SK-N-MC (cell line): ENCODE data around the gene ARMC8.

Source experiments
- DNase-seq: peaks from one replicate; pipeline ENCODE4 v3.0.0-alpha.2; 2011; ENCODE audit warnings: low read depth, low spot score
- H3K27ac ChIP-seq: fragments of 200-600 bp; sonication (generic); 2 replicates; pipeline ENCODE4 v1.5.1; 2016; ENCODE audit warnings: mixed run types
- H3K36me3 ChIP-seq: fragments of 200-600 bp; sonication (generic); 2 replicates; pipeline ENCODE4 v1.6.1; 2017; ENCODE audit warnings: antibody characterized with exemption, low read length, mixed read lengths; ENCODE audit not compliant: insufficient read depth
- H3K4me3 ChIP-seq: fragments of 200-600 bp; sonication (generic); 2 replicates; pipeline ENCODE4 v1.5.1; 2016
- H3K9ac ChIP-seq: fragments of 200-600 bp; sonication (generic); 2 replicates; pipeline ENCODE4 v1.8.0; 2017; ENCODE audit warnings: mixed run types, mixed read lengths; ENCODE audit not compliant: insufficient read length
- H3K9me3 ChIP-seq: fragments of 200-600 bp; sonication (generic); 2 replicates; pipeline ENCODE4 v1.6.1; 2017; ENCODE audit warnings: low read depth, mild to moderate bottlenecking, antibody characterized with exemption, low read length, moderate library complexity, mixed read lengths
- EZH2 ChIP-seq: fragments of 200-600 bp; sonication (generic); IDR thresholded peaks from one replicate; pipeline ENCODE4 v1.6.1; 2017; ENCODE audit warnings: antibody characterized with exemption
- FOXP2 ChIP-seq: optimal IDR thresholded peaks from 2 replicates; pipeline ENCODE3; 2011; ENCODE audit warnings: mild to moderate bottlenecking, moderate library complexity; ENCODE audit not compliant: insufficient read depth; ENCODE audit errors: extremely low read length, control extremely low read depth
- POLR2AphosphoS5 ChIP-seq: IDR thresholded peaks from 2 replicates; pipeline ENCODE4 v1.6.1; 2012; ENCODE audit warnings: mild to moderate bottlenecking, low read depth, low read length, borderline replicate concordance

The ARMC8 gene

DNA sequence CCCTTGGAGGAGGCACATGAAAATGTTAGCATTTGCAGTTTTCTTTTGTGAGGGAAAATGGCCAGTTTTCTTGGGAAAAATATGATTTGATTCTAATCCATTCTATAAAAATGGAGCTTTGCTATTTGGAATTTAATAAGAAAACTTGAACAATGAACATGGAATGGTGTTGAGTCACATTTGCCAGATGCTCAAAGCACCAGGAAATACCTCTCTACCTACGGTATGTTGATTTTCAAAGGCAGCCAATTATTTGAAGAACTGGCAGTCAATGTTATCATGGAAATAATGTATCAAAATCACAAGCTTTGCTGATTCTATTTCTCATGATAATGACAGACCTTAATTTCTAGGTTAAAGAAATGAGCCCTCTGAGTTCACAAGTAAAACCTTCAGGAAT is 127.7 kb downstream of the ARMC8 start:
- no peak for DNase-seq
- no peak overlapping the region for H3K9ac ChIP-seq
- no peak overlapping the region for H3K27ac ChIP-seq
- H3K36me3 ChIP-seq: no peaks in the 10 kb centered on the region
- no peak for TF ChIP-seq POLR2AphosphoS5
- TF ChIP-seq EZH2: no peak
- H3K4me3 ChIP-seq: no peak overlapping the region
- H3K9me3 ChIP-seq: peaks cover 5% of the 10 kb centered on the region; the same call in 1 of the 2 replicates

DNA sequence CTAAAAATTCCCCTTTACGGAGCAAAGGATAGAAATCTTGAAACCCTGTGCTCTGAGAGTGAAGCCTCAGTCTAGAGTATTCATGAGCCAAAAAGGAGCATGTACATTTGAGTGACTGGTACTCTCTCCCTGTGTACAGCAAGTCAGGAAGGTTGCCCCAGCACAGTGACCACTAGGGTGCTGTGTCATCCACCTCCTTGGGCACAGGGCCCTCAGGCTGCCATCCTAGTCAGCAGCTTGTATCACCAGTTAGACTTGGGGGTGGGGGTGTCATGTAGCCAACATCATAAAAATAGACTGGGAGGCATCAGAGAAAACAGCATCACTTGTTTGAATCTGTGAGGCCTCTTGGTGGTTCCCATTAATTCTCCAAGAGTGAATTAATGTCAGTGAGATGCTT is 130.6 kb downstream of the ARMC8 start:
- Histone ChIP-seq H3K9me3 (no peaks in the 10 kb centered on the region), H3K9ac (no peak overlapping the region), H3K27ac (no peak overlapping the region), H3K36me3 (no peaks in the 10 kb centered on the region), H3K4me3 (no peak overlapping the region)
- TF ChIP-seq EZH2: no peak
- no peak for TF ChIP-seq FOXP2
- no peak for TF ChIP-seq POLR2AphosphoS5
- DNase-seq: no peak

DNA sequence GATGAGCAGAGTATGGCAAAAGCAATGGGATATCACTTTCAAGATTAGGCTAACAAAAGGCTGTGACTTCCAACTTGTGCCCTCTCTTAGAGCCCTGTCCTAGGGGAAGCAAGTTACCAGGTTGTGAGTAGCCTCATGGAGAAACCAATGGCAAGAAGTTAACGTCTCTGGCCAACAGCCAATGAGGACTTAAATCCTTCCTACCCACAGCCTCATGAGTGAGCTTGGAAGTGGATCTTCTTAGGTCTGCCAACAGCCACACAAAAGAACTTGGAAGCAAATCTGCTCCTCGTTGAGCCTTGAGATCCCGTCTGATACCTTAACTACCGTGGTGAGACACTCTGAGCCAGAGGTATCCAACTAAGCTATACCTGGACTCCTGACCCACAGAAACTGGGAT is 136.9 kb downstream of the ARMC8 start:
- no peak overlapping the region for H3K4me3 ChIP-seq
- TF ChIP-seq FOXP2 (no peak), EZH2 (no peak), POLR2AphosphoS5 (no peak)
- H3K9me3 ChIP-seq: no peaks in the 10 kb centered on the region
- H3K9ac ChIP-seq: no peak overlapping the region
- no peak overlapping the region for H3K27ac ChIP-seq
- no peak for DNase-seq
- H3K36me3 ChIP-seq: no peaks in the 10 kb centered on the region

DNA sequence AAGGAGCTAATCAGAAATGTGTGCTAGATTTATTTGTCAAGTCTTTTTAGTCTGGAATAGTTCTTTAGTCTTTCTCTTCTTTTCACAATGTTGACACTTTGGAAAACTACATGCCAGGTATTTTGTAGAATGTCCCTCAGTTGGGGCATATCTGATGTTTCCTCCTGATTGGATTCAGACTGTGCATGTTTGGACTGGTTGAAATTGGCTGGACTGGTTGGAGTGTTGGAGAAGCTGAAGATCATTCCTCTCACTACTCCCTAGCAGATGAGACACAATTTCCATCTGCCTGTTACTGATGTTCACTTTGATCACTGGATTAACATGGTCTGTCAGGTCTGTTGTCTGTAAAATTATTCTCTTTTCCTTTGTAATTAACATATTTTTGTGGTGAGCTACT is 138.9 kb downstream of the ARMC8 start:
- no peak overlapping the region for H3K4me3 ChIP-seq
- no peak overlapping the region for H3K9ac ChIP-seq
- H3K36me3 ChIP-seq: no peaks in the 10 kb centered on the region
- TF ChIP-seq EZH2: no peak
- DNase-seq: no peak
- H3K9me3 ChIP-seq: no peaks in the 10 kb centered on the region
- no peak overlapping the region for H3K27ac ChIP-seq

DNA sequence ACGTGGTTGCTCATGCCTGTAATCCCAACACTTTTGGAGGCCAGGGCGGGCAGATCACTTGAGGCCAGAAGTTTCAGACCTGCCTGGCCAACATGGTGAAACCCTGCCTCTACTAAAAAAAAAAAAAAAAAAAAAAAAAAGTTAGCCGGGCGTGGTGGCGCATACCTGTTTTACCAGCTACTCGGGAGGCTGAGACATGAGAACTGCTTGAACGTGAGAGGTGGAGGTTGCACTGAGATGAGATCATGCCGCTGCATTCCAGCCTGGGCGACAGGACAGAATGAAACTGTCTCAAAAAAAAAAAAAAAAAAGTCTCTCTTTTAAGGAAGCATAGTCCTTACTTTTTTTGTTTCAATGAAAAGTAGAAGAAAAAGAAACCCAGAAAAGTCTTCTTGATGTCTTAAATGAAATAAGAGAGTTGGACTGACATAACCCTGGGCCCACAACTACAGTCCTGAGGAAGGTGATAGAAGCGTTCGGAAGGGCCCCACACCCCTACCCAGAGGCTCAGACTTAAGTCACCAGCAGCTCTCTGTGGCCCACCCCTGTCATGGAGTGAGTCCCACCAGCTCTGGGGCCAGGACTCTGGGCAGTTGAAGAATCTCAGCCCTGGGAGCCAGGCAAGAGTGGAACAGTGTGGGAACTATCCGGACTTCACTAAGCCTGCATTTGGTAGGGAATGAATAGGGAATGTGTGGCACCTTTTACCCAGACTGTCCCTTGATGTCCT is 139.9 kb downstream of the ARMC8 start:
- Histone ChIP-seq H3K27ac (no peak overlapping the region), H3K4me3 (no peak overlapping the region), H3K9me3 (no peaks in the 10 kb centered on the region), H3K36me3 (no peaks in the 10 kb centered on the region), H3K9ac (no peak overlapping the region)
- TF ChIP-seq POLR2AphosphoS5 (no peak), FOXP2 (no peak)
- DNase-seq: no peak

DNA sequence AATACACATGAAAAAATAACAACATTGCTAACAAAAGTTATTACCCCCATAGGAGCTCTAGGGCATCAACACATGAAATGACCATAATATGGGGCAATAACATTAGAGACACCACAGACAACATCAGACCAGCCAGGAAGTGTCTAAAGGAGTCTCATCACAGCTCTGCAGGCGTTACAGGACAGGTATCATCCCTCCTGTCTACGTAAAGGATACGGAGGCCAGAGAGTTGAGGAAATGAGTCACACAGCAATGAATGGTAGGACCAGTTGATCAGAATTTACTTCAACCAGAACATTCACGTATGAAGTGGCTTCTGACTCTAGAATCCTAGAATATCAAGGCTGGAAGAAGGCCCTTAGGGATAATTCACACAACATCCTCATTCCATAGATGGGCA is 140.7 kb downstream of the ARMC8 start:
- no peak overlapping the region for H3K27ac ChIP-seq
- no peak for TF ChIP-seq FOXP2
- TF ChIP-seq POLR2AphosphoS5: no peak
- TF ChIP-seq EZH2: no peak
- H3K36me3 ChIP-seq: no peaks in the 10 kb centered on the region
- no peak overlapping the region for H3K9ac ChIP-seq
- no peak for DNase-seq
- no peaks in the 10 kb centered on the region for H3K9me3 ChIP-seq
- no peak overlapping the region for H3K4me3 ChIP-seq

DNA sequence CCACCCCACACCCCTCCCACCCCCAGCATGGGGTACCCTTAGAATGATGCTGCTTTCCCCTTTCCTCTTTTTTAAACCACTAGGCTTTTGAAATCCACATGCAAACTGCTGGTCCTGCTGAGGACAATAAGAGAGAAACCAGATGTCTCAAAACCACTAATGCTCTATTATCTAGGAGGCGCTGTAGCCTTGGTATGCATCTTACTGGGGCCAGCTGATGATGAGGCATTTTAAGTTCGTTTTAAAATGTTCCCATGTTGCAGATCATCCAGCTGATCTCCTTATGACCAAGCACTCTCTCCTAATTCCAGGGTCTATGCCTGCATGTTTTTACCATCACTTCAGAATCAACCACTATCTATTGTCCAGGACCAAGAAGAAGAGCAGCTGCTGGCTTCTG is 141.2 kb downstream of the ARMC8 start:
- no peak overlapping the region for H3K9ac ChIP-seq
- TF ChIP-seq FOXP2 (no peak), EZH2 (no peak), POLR2AphosphoS5 (no peak)
- no peaks in the 10 kb centered on the region for H3K36me3 ChIP-seq
- H3K27ac ChIP-seq: no peak overlapping the region
- H3K4me3 ChIP-seq: peak overlapping the region; percentile 82
- H3K9me3 ChIP-seq: no peaks in the 10 kb centered on the region
- DNase-seq: no peak

DNA sequence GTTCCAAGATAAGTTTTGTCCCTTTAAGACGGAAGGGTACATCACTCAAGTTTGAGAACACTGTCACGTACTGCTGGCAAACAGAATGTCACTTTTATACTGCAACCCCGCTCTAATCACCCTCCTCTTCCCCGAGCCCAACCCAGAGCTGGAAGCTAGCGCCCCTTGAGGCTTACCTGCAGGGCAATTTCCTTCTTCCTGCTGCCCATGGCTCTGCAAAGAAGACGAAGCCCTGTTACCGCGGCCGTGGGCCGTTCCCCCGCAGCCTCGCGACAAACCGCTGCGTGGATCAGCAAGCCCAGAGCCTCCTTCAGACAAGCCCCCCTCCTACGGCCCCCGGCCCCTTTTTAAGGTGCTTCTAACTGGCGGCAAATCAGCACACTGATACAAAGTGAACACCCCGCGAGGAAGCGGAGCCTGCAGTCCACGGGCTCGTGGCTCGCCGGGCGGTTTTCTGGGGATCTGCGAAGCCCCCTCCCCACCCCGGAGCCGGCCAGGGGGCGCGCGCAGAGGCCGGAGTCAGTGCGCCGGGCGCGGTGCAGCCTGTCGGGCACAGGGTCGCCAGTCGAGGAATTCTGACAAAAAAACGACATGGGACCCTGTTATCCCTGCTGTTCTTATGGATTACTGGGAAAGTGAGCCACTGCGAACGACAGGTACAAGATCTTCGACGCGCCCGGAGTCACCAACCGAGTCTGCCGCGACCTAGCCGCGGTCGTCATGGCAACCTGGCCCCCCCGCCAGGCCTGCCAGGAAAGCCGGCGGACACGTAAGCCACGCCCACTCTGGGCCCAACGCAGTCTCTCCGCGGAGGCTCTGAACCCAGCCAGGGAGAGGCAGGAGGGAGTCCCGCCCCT is 142.3 kb downstream of the ARMC8 start, which contains the start of gene NME9:
Gene NME9, minus strand, starts transcription at position 725 of the 857 bp plus-strand sequence. Its CDS starts 516 bp downstream, at position 209.
- TF ChIP-seq EZH2 (no peak), POLR2AphosphoS5 (no peak), FOXP2 (no peak)
- no peak for DNase-seq
- Histone ChIP-seq H3K27ac (no peak within 1 kb of the TSS), H3K4me3 (peak within 1 kb of the TSS; percentile 82), H3K36me3 (no peaks in the 10 kb centered on the region), H3K9ac (no peak within 1 kb of the TSS), H3K9me3 (no peaks in the 10 kb centered on the region)

DNA sequence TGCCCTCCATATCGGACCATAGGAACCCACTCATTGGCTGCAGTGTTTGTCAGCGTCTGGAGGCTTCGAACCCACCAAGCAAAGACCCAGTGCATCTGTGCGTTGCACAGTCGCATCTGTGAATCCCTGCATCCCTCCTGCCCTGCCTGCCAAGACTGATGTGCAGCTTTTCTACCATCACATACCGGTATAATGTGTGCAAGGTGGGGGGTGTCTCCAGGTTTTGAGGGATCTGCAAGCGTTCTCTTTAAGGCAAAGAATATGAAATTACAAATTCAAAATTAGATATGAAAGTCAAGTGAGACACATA is 142.8 kb downstream of the ARMC8 start:
- Histone ChIP-seq H3K36me3 (no peaks in the 10 kb centered on the region), H3K9ac (no peak overlapping the region), H3K9me3 (no peaks in the 10 kb centered on the region), H3K27ac (no peak overlapping the region), H3K4me3 (peak overlapping the region; percentile 82)
- no peak for DNase-seq
- TF ChIP-seq POLR2AphosphoS5 (no peak), FOXP2 (no peak), EZH2 (no peak)
